Spleen (tissue), 11 donors: ENCODE results near the gene USP28. TPM values are rescaled to one million over a fixed set of nuclear protein-coding genes. Genes with fewer than 3 reads are reported as not detected.

Experiments used
- DNase-seq: peaks from one replicate; pipeline ENCODE4 v3.0.0-alpha.2; 2020
- H3K27ac ChIP-seq, 8 donors: fragments of 200-600 bp; sonication (generic) in 7 of 8; 1 replicate in 4 of 8; 2 replicates in 4 of 8; pipeline versions ENCODE4 v1.5.0 to v1.8.0; 2016 to 2021; ENCODE audit warnings: inconsistent platforms in 4 of 8, mild to moderate bottlenecking in 4 of 8, moderate library complexity in 1 of 8
- H3K27me3 ChIP-seq, 7 donors: fragments of 200-600 bp; sonication (generic) in 6 of 7; replicated peaks in 1 of 7; 1 replicate in 4 of 7; 2 replicates in 3 of 7; pipeline versions ENCODE4 v1.5.0 to v1.8.0; 2016 to 2021; ENCODE audit warnings: inconsistent platforms in 3 of 7, mild to moderate bottlenecking in 1 of 7
- H3K36me3 ChIP-seq, 6 donors: fragments of 200-600 bp; sonication (generic) in 5 of 6; 1 replicate in 4 of 6; 2 replicates in 2 of 6; pipeline versions ENCODE4 v1.5.0 to v1.8.0; 2016 to 2021; ENCODE audit warnings: inconsistent platforms in 2 of 6
- H3K4me1 ChIP-seq, 6 donors: fragments of 200-600 bp; sonication (generic) in 5 of 6; 1 replicate in 3 of 6; 2 replicates in 3 of 6; pipeline versions ENCODE4 v1.5.0 to v1.8.0; 2016 to 2021; ENCODE audit warnings: inconsistent platforms in 3 of 6
- H3K4me3 ChIP-seq, 8 donors: fragments of 200-600 bp; sonication (generic) in 7 of 8; 1 replicate in 4 of 8; 2 replicates in 4 of 8; pipeline versions ENCODE4 v1.5.0 to v1.8.0; 2016 to 2021; ENCODE audit warnings: inconsistent platforms in 4 of 8, mild to moderate bottlenecking in 4 of 8, moderate library complexity in 2 of 8
- H3K9me3 ChIP-seq, 8 donors: fragments of 200-600 bp; sonication (generic) in 7 of 8; 1 replicate in 4 of 8; 2 replicates in 4 of 8; pipeline versions ENCODE4 v1.5.0 to v1.8.0; 2016 to 2021; ENCODE audit warnings: inconsistent platforms in 4 of 8
- CTCF ChIP-seq, 11 experiments: fragments of 200-600 bp in 7 of 11; fragments of 450-650 bp in 4 of 11; sonication (generic) in 4 of 11; IDR thresholded peaks in 8 of 11; conservative IDR thresholded peaks in 3 of 11; 1 replicate in 7 of 11; 2 replicates in 4 of 11; pipeline versions ENCODE4 v1.4.0 to v1.8.0; 2016 to 2021; ENCODE audit warnings: antibody characterized with exemption in 11 of 11, inconsistent platforms in 4 of 11, mild to moderate bottlenecking in 1 of 11
- POLR2A ChIP-seq, 3 donors: fragments of 450-650 bp; IDR thresholded peaks; one replicate each; pipeline ENCODE4 v1.5.1; 2017; ENCODE audit warnings: antibody characterized with exemption in 3 of 3, mild to moderate bottlenecking in 1 of 3
- POLR2AphosphoS5 ChIP-seq, 3 donors: sonication (generic); formaldehyde crosslinking; IDR thresholded peaks; one replicate each; pipeline ENCODE4 v1.5.1; 2017; ENCODE audit warnings: antibody characterized with exemption in 3 of 3
- WGBS, 5 donors: extraction: QIAGEN DNeasy Blood & Tissue Kit in 3 of 5; methylation state at CpG; one replicate each; pipeline versions ENCODE4 v1.1.5 to v1.1.7; 2013 to 2018; 5-methylcytosine and 5-hydroxymethylcytosine counted together
- intact Hi-C: fragments of 100-400 bp; cut with DNase I; formaldehyde crosslinking; loops from one replicate; pipeline ENCODE4 v1.15.0; 2023; ENCODE audit warnings: low total_unique reads
- polyA plus RNA-seq, 3 donors: library from polyadenylated mRNA; stranded (reverse); fragments of 200-250 nt; gene quantifications; one replicate each; pipeline ENCODE4 v1.2.1, GENCODE V29; 2013
- total RNA-seq, 7 donors: library from RNA; depleted of rRNA in 3 of 7; stranded (reverse); fragments of >200 nt in 3 of 7; fragmentation: NEBNext Ultra II Directional in 4 of 7; extraction: Animal tissue kit (Norgen Biotek cat#: 25700) in 4 of 7; gene quantifications; one replicate each; pipeline versions ENCODE4 v1.1.0 to v1.2.1, GENCODE V29; 2016 to 2021
- donor health status: healthy with polysubstance abuse.
- donor health status: DM: no; HTN: no; CAD: no; lungs with moderate emphysema.
- donor health status: DM: no; HTN: no; CAD: no.
- donor health status: Bipolar disorder and iron deficiency.
- donor health status: healthy.
- donor health status: DM: no; HTN: no; CAD: no.
- donor health status: DM: yes; HTN: yes; CAD: no.

USP28 gene
- total and polyA plus RNA-seq, 10 donors: 4.2 to 44.8 (median 27.6) TPM

- Histone ChIP-seq H3K4me1 (peaks cover 4 to 52% (median 31%) of the 10 kb centered on the region in 6 donors), H3K9me3 (no peaks in the 10 kb centered on the region), H3K4me3 (peak overlapping the region in 1 of 8 donors; percentile 94), H3K36me3 (no peaks in the 10 kb centered on the region), H3K27me3 (no peaks in the 10 kb centered on the region), H3K27ac (peak overlapping the region in 1 of 8 donors; percentile 94)
- no peak for DNase-seq
- TF ChIP-seq CTCF (IDR thresholded peaks at IDR 0.05 in 8 of 11, conservative IDR thresholded peaks at IDR 0.05 in 3 of 11): no peak
- no peak for TF ChIP-seq POLR2A (IDR thresholded peaks at IDR 0.05)
- no peak for TF ChIP-seq POLR2AphosphoS5 (IDR thresholded peaks at IDR 0.05)
- intact Hi-C loops: no loop called here
- 96 to 98% (median 97%) methylated on average over 8 of the region's 8 CpGs for whole genome bisulfite sequencing, 5 donors
These were observed 1.7 kb upstream of the USP28 start for GRCh38 chr11:113876798-113877669.

GRCh38 chr11:113876074-113876797 is 864 bp upstream of the USP28 start:
- H3K27ac ChIP-seq: peak overlapping the region; percentile 80 to 95 (median 94)
- H3K4me1 ChIP-seq: peaks cover 9 to 60% (median 36%) of the 10 kb centered on the region in 6 donors
- intact Hi-C loops: no loop called here
- H3K4me3 ChIP-seq: peak overlapping the region; percentile 37 to 94 (median 78)
- no peaks in the 10 kb centered on the region for H3K36me3 ChIP-seq
- no peaks in the 10 kb centered on the region for H3K27me3 ChIP-seq
- H3K9me3 ChIP-seq: no peaks in the 10 kb centered on the region
- no peak for TF ChIP-seq CTCF (IDR thresholded peaks at IDR 0.05 in 8 of 11, conservative IDR thresholded peaks at IDR 0.05 in 3 of 11)
- TF ChIP-seq POLR2A (IDR thresholded peaks at IDR 0.05): no peak
- TF ChIP-seq POLR2AphosphoS5 (IDR thresholded peaks at IDR 0.05): no peak
- 77 to 87% (median 81%) methylated on average over 24 of the region's 24 CpGs for WGBS, 5 donors
- DNase-seq: peak; percentile 87

GRCh38 chr11:113874581-113875233 is 665 bp downstream of the USP28 start:
- intact Hi-C loops: no loop called here
- no peaks in the 10 kb centered on the region for H3K9me3 ChIP-seq
- peak overlapping the region; percentile 70 to 94 (median 78) for H3K4me3 ChIP-seq
- TF ChIP-seq CTCF (IDR thresholded peaks at IDR 0.05 in 8 of 11, conservative IDR thresholded peaks at IDR 0.05 in 3 of 11): no peak
- TF ChIP-seq POLR2A (IDR thresholded peaks at IDR 0.05): no peak
- TF ChIP-seq POLR2AphosphoS5 (IDR thresholded peaks at IDR 0.05): no peak
- no peak for DNase-seq
- 4 to 5% (median 5%) methylated on average over 19 of the region's 19 CpGs for WGBS, 5 donors
- peak overlapping the region; percentile 57 to 95 (median 94) for H3K27ac ChIP-seq
- no peaks in the 10 kb centered on the region for H3K27me3 ChIP-seq
- peaks cover 9 to 76% (median 41%) of the 10 kb centered on the region in 6 donors for H3K4me1 ChIP-seq
- peaks cover 0 to 8% (median 0%) of the 10 kb centered on the region in 6 donors for H3K36me3 ChIP-seq
